ENCODE measurements around the gene TSEN2.

- TF ChIP-seq CTCF (IDR thresholded peaks at IDR 0.05) (no peak), EP300 (IDR thresholded peaks at IDR 0.05) (no peak)
These were observed 93.1 kb downstream of the TSEN2 start for GRCh38 chr3:12577379-12577778.
